Measurements from ENCODE around the gene IST1.

IST1 gene

DNA sequence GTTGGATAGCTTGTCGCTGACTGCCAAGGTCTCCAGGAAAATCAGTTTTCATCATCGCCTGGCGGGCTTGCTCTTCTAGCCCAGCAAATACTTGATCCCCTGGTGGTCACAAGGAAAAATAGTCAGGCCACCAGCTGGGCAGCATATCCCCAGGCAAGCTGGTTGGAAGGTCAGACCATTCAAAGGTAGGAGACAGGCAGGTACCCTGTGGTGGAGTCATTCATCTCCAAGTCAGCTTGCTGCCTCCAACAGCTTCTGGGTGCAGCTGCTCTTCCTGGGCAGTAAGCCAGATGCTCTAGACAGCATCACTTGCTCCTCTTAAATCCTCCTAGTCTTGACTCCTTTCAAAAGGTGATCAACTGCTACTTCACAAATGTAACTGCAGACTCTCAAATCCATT is 27.4 kb upstream of the IST1 start:
- no peak overlapping the region for H3K4me3 ChIP-seq
- TF ChIP-seq, protein P1, sequence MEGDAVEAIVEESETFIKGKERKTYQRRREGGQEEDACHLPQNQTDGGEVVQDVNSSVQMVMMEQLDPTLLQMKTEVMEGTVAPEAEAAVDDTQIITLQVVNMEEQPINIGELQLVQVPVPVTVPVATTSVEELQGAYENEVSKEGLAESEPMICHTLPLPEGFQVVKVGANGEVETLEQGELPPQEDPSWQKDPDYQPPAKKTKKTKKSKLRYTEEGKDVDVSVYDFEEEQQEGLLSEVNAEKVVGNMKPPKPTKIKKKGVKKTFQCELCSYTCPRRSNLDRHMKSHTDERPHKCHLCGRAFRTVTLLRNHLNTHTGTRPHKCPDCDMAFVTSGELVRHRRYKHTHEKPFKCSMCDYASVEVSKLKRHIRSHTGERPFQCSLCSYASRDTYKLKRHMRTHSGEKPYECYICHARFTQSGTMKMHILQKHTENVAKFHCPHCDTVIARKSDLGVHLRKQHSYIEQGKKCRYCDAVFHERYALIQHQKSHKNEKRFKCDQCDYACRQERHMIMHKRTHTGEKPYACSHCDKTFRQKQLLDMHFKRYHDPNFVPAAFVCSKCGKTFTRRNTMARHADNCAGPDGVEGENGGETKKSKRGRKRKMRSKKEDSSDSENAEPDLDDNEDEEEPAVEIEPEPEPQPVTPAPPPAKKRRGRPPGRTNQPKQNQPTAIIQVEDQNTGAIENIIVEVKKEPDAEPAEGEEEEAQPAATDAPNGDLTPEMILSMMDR (IDR thresholded peaks at IDR 0.05) = no peak
- H3K27ac ChIP-seq = no peak overlapping the region
- H3K27me3 ChIP-seq = no peaks in the 10 kb centered on the region
- H3K4me1 ChIP-seq = no peaks in the 10 kb centered on the region
- no peaks in the 10 kb centered on the region for H3K9me3 ChIP-seq
- intact Hi-C loops (cut with DNase I; ENCODE audit: low total_unique reads) = no loop called here
- peaks cover 17 to 61% (median 33%) of the 10 kb centered on the region in 3 donors for H3K36me3 ChIP-seq
- DNase-seq = no peak

- DNase-seq = no peak
- no peaks in the 10 kb centered on the region for H3K9me3 ChIP-seq
- no peaks in the 10 kb centered on the region for H3K4me1 ChIP-seq
- peaks cover 6 to 53% (median 22%) of the 10 kb centered on the region in 3 donors for H3K36me3 ChIP-seq
- TF ChIP-seq, protein P1 (IDR thresholded peaks at IDR 0.05) = no peak
- H3K27ac ChIP-seq = no peak overlapping the region
- no peaks in the 10 kb centered on the region for H3K27me3 ChIP-seq
- no peak overlapping the region for H3K4me3 ChIP-seq
- intact Hi-C loops (cut with DNase I; ENCODE audit: low total_unique reads) = no loop called here
These were observed 26.2 kb upstream of the IST1 start for GRCh38 chr16:71869089-71869488.

GRCh38 chr16:71870818-71871217 is 24.5 kb upstream of the IST1 start:
- TF ChIP-seq, protein P1 (IDR thresholded peaks at IDR 0.05) = no peak

GRCh38 chr16:71873199-71873598 is 22.1 kb upstream of the IST1 start:
- TF ChIP-seq, protein P1 (IDR thresholded peaks at IDR 0.05) = no peak
- H3K36me3 ChIP-seq = peaks cover 3 to 60% (median 33%) of the 10 kb centered on the region in 3 donors
- intact Hi-C loops (cut with DNase I; ENCODE audit: low total_unique reads) = no loop called here
- no peak overlapping the region for H3K4me3 ChIP-seq
- H3K27ac ChIP-seq = no peak overlapping the region
- H3K9me3 ChIP-seq = no peaks in the 10 kb centered on the region
- no peaks in the 10 kb centered on the region for H3K4me1 ChIP-seq
- H3K27me3 ChIP-seq = no peaks in the 10 kb centered on the region
- DNase-seq = no peak

More at GRCh38 chr16:71870818-71871217, 24.5 kb upstream of the IST1 start:
- H3K36me3 ChIP-seq = peaks cover 3 to 54% (median 23%) of the 10 kb centered on the region in 3 donors
- no peak for DNase-seq
- H3K9me3 ChIP-seq = no peaks in the 10 kb centered on the region
- H3K4me1 ChIP-seq = no peaks in the 10 kb centered on the region
- no peak overlapping the region for H3K27ac ChIP-seq
- H3K27me3 ChIP-seq = no peaks in the 10 kb centered on the region
- intact Hi-C loops (cut with DNase I; ENCODE audit: low total_unique reads) = no loop called here
- H3K4me3 ChIP-seq = no peak overlapping the region

DNA sequence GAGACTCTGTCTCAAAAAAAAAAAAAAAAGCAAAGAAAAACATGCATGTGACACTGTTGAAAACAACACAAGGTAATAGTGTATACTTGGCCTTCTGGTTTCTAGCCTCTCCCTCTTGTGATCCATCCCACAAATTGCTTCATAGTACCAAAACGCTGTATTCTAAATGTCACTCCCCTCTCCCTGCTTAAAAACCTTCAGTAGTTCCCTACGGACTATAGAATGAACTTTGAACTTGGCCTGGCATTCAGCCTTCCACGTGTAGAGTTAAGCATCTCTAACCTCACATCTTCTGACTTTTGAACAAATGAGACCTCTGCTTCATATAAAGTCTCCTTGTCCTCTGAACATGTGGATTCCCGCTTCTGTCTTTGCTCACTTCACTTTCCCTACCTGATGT is 16.4 kb upstream of the IST1 start:
- H3K27ac ChIP-seq = no peak overlapping the region
- no peak for DNase-seq
- no peaks in the 10 kb centered on the region for H3K27me3 ChIP-seq
- H3K36me3 ChIP-seq = peaks cover 3 to 64% (median 26%) of the 10 kb centered on the region in 3 donors
- TF ChIP-seq, protein P1 (IDR thresholded peaks at IDR 0.05) = no peak
- intact Hi-C loops (cut with DNase I; ENCODE audit: low total_unique reads) = no loop called here
- no peaks in the 10 kb centered on the region for H3K9me3 ChIP-seq
- no peak overlapping the region for H3K4me3 ChIP-seq
- H3K4me1 ChIP-seq = peaks cover 0 to 9% (median 2%) of the 10 kb centered on the region in 4 donors

DNA sequence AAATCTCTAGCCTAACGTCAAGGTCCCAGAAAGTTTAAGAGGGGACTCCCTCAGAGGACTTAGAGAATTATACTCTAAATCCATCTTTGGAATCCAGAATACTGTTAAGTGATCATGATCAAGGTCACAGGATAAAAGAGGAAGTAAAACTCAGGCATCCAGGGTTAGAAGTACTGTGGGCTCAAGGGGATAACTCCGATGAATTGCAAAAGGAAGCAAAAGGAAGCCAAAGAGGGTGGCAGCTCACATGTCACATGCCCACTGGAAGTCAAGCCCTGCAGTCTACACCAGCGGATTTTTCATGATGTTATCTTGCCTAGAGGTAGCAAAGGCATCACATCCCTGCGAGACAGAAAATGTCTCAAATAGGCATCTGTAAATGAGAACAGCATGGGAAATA is 15.2 kb upstream of the IST1 start:
- TF ChIP-seq, protein P1 (IDR thresholded peaks at IDR 0.05) = no peak
- Histone ChIP-seq H3K27me3 (no peaks in the 10 kb centered on the region), H3K4me3 (no peak overlapping the region), H3K36me3 (peaks cover 0 to 52% (median 19%) of the 10 kb centered on the region in 3 donors), H3K9me3 (no peaks in the 10 kb centered on the region), H3K27ac (no peak overlapping the region), H3K4me1 (peaks cover 0 to 9% (median 2%) of the 10 kb centered on the region in 4 donors)
- intact Hi-C loops (cut with DNase I; ENCODE audit: low total_unique reads) = loop anchor here (5.0 kb wide), 2 partner anchors 73 to 153 kb away; partner anchors contain the start of gene AP1G1
- DNase-seq = no peak

Measured in tibial artery (tissue), 4 donors.